H9 (cell line): ENCODE results near the gene SNX15. TPM values are rescaled to one million over a fixed set of nuclear protein-coding genes. Genes with fewer than 3 reads are reported as not detected.

Experiments
- DNase-seq: peaks from one replicate; pipeline ENCODE4 v3.0.0-alpha.2; 2017
- H2AFZ ChIP-seq: one replicate; pipeline ENCODE4 v1.6.1; 2013; ENCODE audit warnings: mild to moderate bottlenecking, low read length, control low read depth, moderate library complexity
- H2AK5ac ChIP-seq: 2 replicates; pipeline ENCODE4 v1.6.1; 2013; ENCODE audit warnings: low read length, control low read depth, mixed read lengths; ENCODE audit not compliant: insufficient read length
- H2BK120ac ChIP-seq: one replicate; pipeline ENCODE4 v1.6.1; 2013; ENCODE audit warnings: low read depth, mild to moderate bottlenecking, low read length, control low read depth, inconsistent platforms; ENCODE audit not compliant: poor library complexity, severe bottlenecking
- H2BK12ac ChIP-seq: 2 replicates; pipeline ENCODE4 v1.6.1; 2013; ENCODE audit warnings: low read length, control low read depth, mixed read lengths, low read depth; ENCODE audit not compliant: insufficient read length
- H2BK15ac ChIP-seq: 2 replicates; pipeline ENCODE4 v1.6.1; 2013; ENCODE audit warnings: low read depth, low read length, control low read depth
- H2BK20ac ChIP-seq: one replicate; pipeline ENCODE4 v1.6.1; 2013; ENCODE audit warnings: low read depth, mild to moderate bottlenecking, low read length, control low read depth, inconsistent platforms; ENCODE audit not compliant: poor library complexity, severe bottlenecking
- H2BK5ac ChIP-seq: 2 replicates; pipeline ENCODE4 v1.6.1; 2013; ENCODE audit warnings: low read length, control low read depth, mixed read lengths; ENCODE audit not compliant: insufficient read length
- H3K14ac ChIP-seq: 2 replicates; pipeline ENCODE4 v1.6.1; 2013; ENCODE audit warnings: low read length, control low read depth; ENCODE audit not compliant: insufficient read depth
- H3K18ac ChIP-seq: 2 replicates; pipeline ENCODE4 v1.6.1; 2013; ENCODE audit warnings: low read depth, mild to moderate bottlenecking, mixed read lengths, low read length, control low read depth; ENCODE audit not compliant: insufficient read length
- H3K23ac ChIP-seq: 2 replicates; pipeline ENCODE4 v1.6.1; 2013; ENCODE audit warnings: low read length, control low read depth, mixed read lengths, low read depth; ENCODE audit not compliant: insufficient read length
- H3K23me2 ChIP-seq: 2 replicates; pipeline ENCODE4 v1.6.1; 2013; ENCODE audit warnings: low read depth, mild to moderate bottlenecking, mixed read lengths, low read length, control low read depth; ENCODE audit not compliant: insufficient read length, poor library complexity, severe bottlenecking
- H3K27ac ChIP-seq: 2 replicates; pipeline ENCODE4 v1.5.1; 2013; ENCODE audit warnings: low read length, control low read depth, mixed read lengths, low read depth; ENCODE audit not compliant: insufficient read length
- H3K27me3 ChIP-seq: 2 replicates; pipeline ENCODE4 v1.6.1; 2013; ENCODE audit warnings: low read length, control low read depth, inconsistent platforms; ENCODE audit not compliant: insufficient read depth
- H3K4ac ChIP-seq: 2 replicates; pipeline ENCODE4 v1.6.1; 2013; ENCODE audit warnings: low read depth, mild to moderate bottlenecking, control low read depth, inconsistent platforms, low read length, moderate library complexity
- H3K4me1 ChIP-seq: 2 replicates; pipeline ENCODE4 v1.6.1; 2013; ENCODE audit warnings: low read length, control low read depth, inconsistent platforms; ENCODE audit not compliant: insufficient read depth
- H3K4me2 ChIP-seq: 2 replicates; pipeline ENCODE4 v1.6.1; 2013; ENCODE audit warnings: low read length, control low read depth, mixed read lengths; ENCODE audit not compliant: insufficient read length, insufficient read depth
- H3K56ac ChIP-seq: 2 replicates; pipeline ENCODE4 v1.6.1; 2013; ENCODE audit warnings: low read depth, mild to moderate bottlenecking, mixed read lengths, low read length, control low read depth; ENCODE audit not compliant: insufficient read length
- H3K79me1 ChIP-seq: 2 replicates; pipeline ENCODE4 v1.6.1; 2013; ENCODE audit warnings: low read depth, mild to moderate bottlenecking, moderate library complexity, low read length, control low read depth, inconsistent platforms; ENCODE audit not compliant: insufficient read depth, poor library complexity, severe bottlenecking
- H3K79me2 ChIP-seq: 2 replicates; pipeline ENCODE4 v1.6.1; 2013; ENCODE audit warnings: low read length, control low read depth, inconsistent platforms; ENCODE audit not compliant: insufficient read depth
- H3K9ac ChIP-seq: 2 replicates; pipeline ENCODE4 v1.6.1; 2013; ENCODE audit warnings: low read length, control low read depth, mixed read lengths; ENCODE audit not compliant: insufficient read length; ENCODE audit errors: extremely low read depth
- H3K9me3 ChIP-seq: one replicate; pipeline ENCODE4 v1.6.1; 2013; ENCODE audit warnings: low read depth, low read length, inconsistent platforms; ENCODE audit not compliant: control insufficient read depth
- H3T11ph ChIP-seq: one replicate; pipeline ENCODE4 v1.6.1; 2013; ENCODE audit warnings: mild to moderate bottlenecking, low read length, control low read depth, inconsistent platforms
- H4K20me1 ChIP-seq: one replicate; pipeline ENCODE4 v1.6.1; 2013; ENCODE audit not compliant: control insufficient read depth, insufficient read length, insufficient read depth
- H4K5ac ChIP-seq: 2 replicates; pipeline ENCODE4 v1.6.1; 2013; ENCODE audit warnings: low read depth, mild to moderate bottlenecking, mixed read lengths, low read length, control low read depth; ENCODE audit not compliant: insufficient read length
- H4K8ac ChIP-seq: replicated peaks from 2 replicates; pipeline ENCODE4 v1.6.1; 2013; ENCODE audit warnings: low read length, control low read depth, mixed read lengths, low read depth; ENCODE audit not compliant: insufficient read length
- H4K91ac ChIP-seq: 2 replicates; pipeline ENCODE4 v1.6.1; 2013; ENCODE audit warnings: low read depth, mild to moderate bottlenecking, moderate library complexity, mixed read lengths, low read length, control low read depth; ENCODE audit not compliant: insufficient read length
- H3K27ac Mint-ChIP-seq, 3 experiments: 2 replicates in 2 of 3; 3 replicates in 1 of 3; pipeline ENCODE4 v1.8.0; 2020 to 2021; ENCODE audit warnings: mixed read lengths in 3 of 3, mild to moderate bottlenecking in 1 of 3, moderate library complexity in 1 of 3
- H3K27me3 Mint-ChIP-seq: 2 replicates; pipeline ENCODE4 v1.8.0; 2021; ENCODE audit warnings: low read depth, mild to moderate bottlenecking, moderate library complexity, mixed read lengths
- H3K36me3 Mint-ChIP-seq, 3 experiments: 2 replicates in 2 of 3; 3 replicates in 1 of 3; pipeline ENCODE4 v1.8.0; 2020 to 2021; ENCODE audit warnings: low read depth in 3 of 3, mixed read lengths in 3 of 3; ENCODE audit not compliant: insufficient read depth in 1 of 3
- H3K4me1 Mint-ChIP-seq, 2 experiments: 2 replicates each; pipeline ENCODE4 v1.8.0; 2020; ENCODE audit warnings: mixed read lengths in 2 of 2
- H3K4me3 Mint-ChIP-seq, 2 experiments: 2 replicates in 1 of 2; 3 replicates in 1 of 2; pipeline ENCODE4 v1.8.0; 2020 to 2021; ENCODE audit warnings: mild to moderate bottlenecking in 2 of 2, mixed read lengths in 2 of 2, moderate library complexity in 1 of 2
- H3K9me3 Mint-ChIP-seq, 2 experiments: 2 replicates in 1 of 2; 3 replicates in 1 of 2; pipeline ENCODE4 v1.8.0; 2020; ENCODE audit warnings: mild to moderate bottlenecking in 2 of 2, mixed read lengths in 2 of 2, moderate library complexity in 1 of 2
- WGBS: extraction: QIAGEN DNeasy Blood & Tissue Kit; methylation state at CpG from one replicate; pipeline ENCODE4 v1.1.7; 2013; ENCODE audit warnings: missing lambda C conversion rate, low lambda C conversion rate, mixed read lengths; ENCODE audit not compliant: insufficient read length; ENCODE audit errors: extremely low coverage; 5-methylcytosine and 5-hydroxymethylcytosine counted together
- total RNA-seq: library from RNA; stranded (reverse); gene quantifications from 2 replicates; pipeline ENCODE4 v1.2.1, GENCODE V29; 2021
- TF ChIP-seq, protein P1 (sequence below): fragments of 200-600 bp; sonication (generic); conservative IDR thresholded peaks from 3 replicates; pipeline ENCODE4 v1.8.0; 2021; ENCODE audit warnings: antibody characterized with exemption, mild to moderate bottlenecking

SNX15 gene
- total RNA-seq, 1 experiment from 2014 or later: 24.3 TPM

DNA sequence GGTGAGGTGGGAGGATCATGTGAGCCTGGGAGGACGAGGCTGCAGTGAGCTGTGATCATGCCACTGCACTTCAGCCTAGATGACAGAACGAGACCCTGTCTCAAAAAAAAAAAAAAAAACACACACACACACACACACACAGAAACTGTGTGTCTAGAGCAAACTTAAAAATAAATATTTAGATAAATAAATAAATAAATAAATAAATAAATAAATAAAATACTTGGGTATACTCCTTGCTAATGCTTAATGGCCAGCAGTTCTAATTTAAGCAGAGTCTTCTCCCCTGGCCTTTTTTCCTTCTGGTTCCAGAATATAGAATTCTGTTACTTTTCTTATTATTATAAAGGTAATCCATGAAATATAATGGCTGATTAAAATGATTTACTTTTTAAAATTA, 18.4 kb upstream of the SNX15 start:
- no peak overlapping the region for H3K18ac ChIP-seq
- H2BK5ac ChIP-seq: no peak overlapping the region
- H3K4me3 Mint-ChIP-seq: no peak overlapping the region
- H3K27ac Mint-ChIP-seq: no peak overlapping the region
- H3K14ac ChIP-seq: no peak overlapping the region
- no peak overlapping the region for H4K8ac ChIP-seq
- H4K5ac ChIP-seq: no peak overlapping the region
- no peaks in the 10 kb centered on the region for H4K20me1 ChIP-seq
- no peak overlapping the region for H3K56ac ChIP-seq
- H3K9ac ChIP-seq: no peak overlapping the region
- H3K9me3 Mint-ChIP-seq: no peaks in the 10 kb centered on the region
- no peak overlapping the region for H3K23ac ChIP-seq
- H2BK12ac ChIP-seq: no peak overlapping the region
- H2BK120ac ChIP-seq: no peak overlapping the region
- no peak overlapping the region for H2AK5ac ChIP-seq
- H3K79me2 ChIP-seq: no peaks in the 10 kb centered on the region
- H3K27ac ChIP-seq: no peak overlapping the region
- H3K36me3 Mint-ChIP-seq: no peaks in the 10 kb centered on the region
- no peaks in the 10 kb centered on the region for H3K27me3 ChIP-seq
- no peaks in the 10 kb centered on the region; the same call in 1 of the 2 replicates for H3K27me3 Mint-ChIP-seq
- H3K4me1 Mint-ChIP-seq: peaks cover 5 to 6% of the 10 kb centered on the region in 2 experiments
- no CpG with 5 or more reads among the region's 2 CpGs for WGBS
- H3K9me3 ChIP-seq: no peaks in the 10 kb centered on the region
- TF ChIP-seq, protein P1, sequence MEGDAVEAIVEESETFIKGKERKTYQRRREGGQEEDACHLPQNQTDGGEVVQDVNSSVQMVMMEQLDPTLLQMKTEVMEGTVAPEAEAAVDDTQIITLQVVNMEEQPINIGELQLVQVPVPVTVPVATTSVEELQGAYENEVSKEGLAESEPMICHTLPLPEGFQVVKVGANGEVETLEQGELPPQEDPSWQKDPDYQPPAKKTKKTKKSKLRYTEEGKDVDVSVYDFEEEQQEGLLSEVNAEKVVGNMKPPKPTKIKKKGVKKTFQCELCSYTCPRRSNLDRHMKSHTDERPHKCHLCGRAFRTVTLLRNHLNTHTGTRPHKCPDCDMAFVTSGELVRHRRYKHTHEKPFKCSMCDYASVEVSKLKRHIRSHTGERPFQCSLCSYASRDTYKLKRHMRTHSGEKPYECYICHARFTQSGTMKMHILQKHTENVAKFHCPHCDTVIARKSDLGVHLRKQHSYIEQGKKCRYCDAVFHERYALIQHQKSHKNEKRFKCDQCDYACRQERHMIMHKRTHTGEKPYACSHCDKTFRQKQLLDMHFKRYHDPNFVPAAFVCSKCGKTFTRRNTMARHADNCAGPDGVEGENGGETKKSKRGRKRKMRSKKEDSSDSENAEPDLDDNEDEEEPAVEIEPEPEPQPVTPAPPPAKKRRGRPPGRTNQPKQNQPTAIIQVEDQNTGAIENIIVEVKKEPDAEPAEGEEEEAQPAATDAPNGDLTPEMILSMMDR: no peak
- no peaks in the 10 kb centered on the region for H3K4me1 ChIP-seq
- H3K79me1 ChIP-seq: no peaks in the 10 kb centered on the region
- no peak for DNase-seq
- H4K91ac ChIP-seq: no peak overlapping the region
- H2AFZ ChIP-seq: no peak overlapping the region
- no peak overlapping the region for H3K4ac ChIP-seq
- no peak overlapping the region for H2BK15ac ChIP-seq
- no peak overlapping the region for H2BK20ac ChIP-seq
- H3T11ph ChIP-seq: no peak overlapping the region
- H3K4me2 ChIP-seq: no peak overlapping the region
- peaks cover 3% of the 10 kb centered on the region for H3K23me2 ChIP-seq
